H1 (cell line): Measurements from ENCODE around the gene SCN7A. TPM values are rescaled to one million over a fixed set of nuclear protein-coding genes. Genes with fewer than 3 reads are reported as not detected.

Experiments used
- BRCA1 ChIP-seq: IDR thresholded peaks from 2 replicates; pipeline ENCODE4 v1.6.1; 2012; ENCODE audit warnings: low read depth, low read length, improper control_type of control experiment
- CHD7 ChIP-seq: fragments of 300-600 bp; sonication (generic); IDR thresholded peaks from 2 replicates; pipeline ENCODE4 v1.7.1; 2012; ENCODE audit warnings: low read length, moderate library complexity, mild to moderate bottlenecking, inconsistent platforms; ENCODE audit not compliant: insufficient replicate concordance
- EGR1 ChIP-seq: IDR thresholded peaks from 2 replicates; pipeline ENCODE4 v1.6.1; 2011; ENCODE audit warnings: low read depth, low read length, borderline replicate concordance
- GTF2F1 ChIP-seq: IDR thresholded peaks from 2 replicates; pipeline ENCODE4 v1.6.1; 2012; ENCODE audit warnings: low read depth, low read length, improper control_type of control experiment, borderline replicate concordance
- SAP30 ChIP-seq: fragments of 300-600 bp; sonication (generic); IDR thresholded peaks from 2 replicates; pipeline ENCODE4 v1.7.1; 2012; ENCODE audit warnings: low read length, moderate library complexity, mild to moderate bottlenecking, inconsistent platforms; ENCODE audit not compliant: insufficient read depth, insufficient replicate concordance
- ZNF274 ChIP-seq: IDR thresholded peaks from 2 replicates; pipeline ENCODE4 v1.7.0; 2012; ENCODE audit warnings: low read length, borderline replicate concordance; ENCODE audit errors: extremely low read depth
- polyA plus RNA-seq, 7 experiments: library from polyadenylated mRNA; depleted of rRNA in 3 of 7; stranded (reverse) in 5 of 7; unstranded in 2 of 7; fragments of >200 nt in 5 of 7; fragments of 200-250 nt in 2 of 7; gene quantifications; 1 replicate in 5 of 7; 2 replicates in 1 of 7; 4 replicates in 1 of 7; pipeline versions ENCODE4 v1.2.1 to v1.2.3, GENCODE V29; 2011 to 2013; ENCODE audit warnings: missing spikeins in 2 of 7, mixed read lengths in 2 of 7
- total RNA-seq: library from RNA; stranded (reverse); fragmentation: NEBNext Ultra II Directional; extraction: Animal tissue kit (Norgen Biotek cat#: 25700); gene quantifications from 2 replicates; pipeline ENCODE4 v1.2.1, GENCODE V29; 2021
- TF ChIP-seq, protein P1 (sequence below): IDR thresholded peaks from 2 replicates; pipeline ENCODE4 v1.6.1; 2012; ENCODE audit warnings: inconsistent platforms

SCN7A gene
- total and polyA plus RNA-seq, 2 of the 8 experiments (the other 6 are each of a cell fraction or from before 2014, with no cell fraction given): 0.09 to 0.19 TPM

GRCh38 chr2:166364476-166365161 is 129.4 kb downstream of the SCN7A start (continued):
- TF ChIP-seq CHD7 (no peak), GTF2F1 (no peak), EGR1 (no peak), SAP30 (no peak), BRCA1 (no peak), ZNF274 (no peak)
- TF ChIP-seq, protein P1, sequence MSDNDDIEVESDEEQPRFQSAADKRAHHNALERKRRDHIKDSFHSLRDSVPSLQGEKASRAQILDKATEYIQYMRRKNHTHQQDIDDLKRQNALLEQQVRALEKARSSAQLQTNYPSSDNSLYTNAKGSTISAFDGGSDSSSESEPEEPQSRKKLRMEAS: no peak
